Endodermal cell (in vitro differentiated cells): ENCODE data around the gene HOXD9. TPM values are rescaled to one million over a fixed set of nuclear protein-coding genes. Genes with fewer than 3 reads are reported as not detected.
A peak's percentile ranks its signal among the peaks of the same experiment; 100 is the strongest.

Source experiments
- DNase-seq: peaks from one replicate; pipeline ENCODE4 v3.0.0-alpha.2; 2017
- H3K27ac ChIP-seq: 2 replicates; pipeline ENCODE4 v1.5.1; 2013; ENCODE audit warnings: mild to moderate bottlenecking, low read depth, low read length, moderate library complexity
- H3K27me3 ChIP-seq: 2 replicates; pipeline ENCODE4 v1.6.1; 2013; ENCODE audit warnings: mild to moderate bottlenecking, low read length, moderate library complexity; ENCODE audit not compliant: insufficient read depth, control insufficient read depth, poor library complexity, severe bottlenecking
- H3K36me3 ChIP-seq: 2 replicates; pipeline ENCODE4 v1.7.0; 2013; ENCODE audit warnings: mild to moderate bottlenecking, low read length, moderate library complexity; ENCODE audit not compliant: control insufficient read depth, insufficient read depth
- H3K4me1 ChIP-seq: one replicate; pipeline ENCODE4 v1.7.0; 2013; ENCODE audit warnings: low read length; ENCODE audit not compliant: control insufficient read depth, insufficient read depth
- H3K4me3 ChIP-seq: 2 replicates; pipeline ENCODE4 v1.5.1; 2013; ENCODE audit warnings: mild to moderate bottlenecking, low read length, moderate library complexity
- H3K9ac ChIP-seq: 2 replicates; pipeline ENCODE4 v1.6.1; 2013; ENCODE audit warnings: mild to moderate bottlenecking, low read length, moderate library complexity; ENCODE audit not compliant: poor library complexity, severe bottlenecking; ENCODE audit errors: extremely low read depth
- H3K9me3 ChIP-seq: 2 replicates; pipeline ENCODE4 v1.6.1; 2013; ENCODE audit warnings: mild to moderate bottlenecking, low read length, moderate library complexity; ENCODE audit not compliant: control insufficient read depth
- H3K27ac Mint-ChIP-seq: 2 replicates; pipeline ENCODE4 v1.8.0; 2020; ENCODE audit warnings: mixed read lengths
- H3K27me3 Mint-ChIP-seq: 2 replicates; pipeline ENCODE4 v1.8.0; 2021; ENCODE audit warnings: mild to moderate bottlenecking, mixed read lengths; ENCODE audit not compliant: insufficient read depth
- H3K36me3 Mint-ChIP-seq: 2 replicates; pipeline ENCODE4 v1.8.0; 2020; ENCODE audit warnings: low read depth, mixed read lengths
- H3K4me1 Mint-ChIP-seq: 2 replicates; pipeline ENCODE4 v1.8.0; 2020; ENCODE audit warnings: mixed read lengths
- H3K4me3 Mint-ChIP-seq: 2 replicates; pipeline ENCODE4 v1.8.0; 2020; ENCODE audit warnings: mild to moderate bottlenecking, moderate library complexity, mixed read lengths
- H3K9me3 Mint-ChIP-seq: 2 replicates; pipeline ENCODE4 v1.8.0; 2020; ENCODE audit warnings: mild to moderate bottlenecking, mixed read lengths
- WGBS, 2 experiments: methylation state at CpG; one replicate each; pipeline versions ENCODE4 v1.1.5 to v1.1.7; 2013; ENCODE audit warnings: missing lambda C conversion rate in 2 of 2, mixed read lengths in 1 of 2; ENCODE audit not compliant: insufficient coverage in 1 of 2, insufficient read length in 1 of 2; 5-methylcytosine and 5-hydroxymethylcytosine counted together
- total RNA-seq, 2 donors: library from RNA; stranded (reverse); fragmentation: NEBNext Ultra II Directional in 1 of 2; extraction: Animal tissue kit (Norgen Biotek cat#: 25700) in 1 of 2; gene quantifications; 2 replicates in 1 of 2; 3 replicates in 1 of 2; pipeline ENCODE4 v1.2.1, GENCODE V29; 2021
- TF ChIP-seq, protein P1 (sequence below): fragments of 200-600 bp; sonication (generic); conservative IDR thresholded peaks from 2 replicates; pipeline ENCODE4 v1.5.0; 2021; ENCODE audit warnings: antibody characterized with exemption, mild to moderate bottlenecking

Gene HOXD9
- total RNA-seq, 2 donors from 2014 or later, result not detected

DNA sequence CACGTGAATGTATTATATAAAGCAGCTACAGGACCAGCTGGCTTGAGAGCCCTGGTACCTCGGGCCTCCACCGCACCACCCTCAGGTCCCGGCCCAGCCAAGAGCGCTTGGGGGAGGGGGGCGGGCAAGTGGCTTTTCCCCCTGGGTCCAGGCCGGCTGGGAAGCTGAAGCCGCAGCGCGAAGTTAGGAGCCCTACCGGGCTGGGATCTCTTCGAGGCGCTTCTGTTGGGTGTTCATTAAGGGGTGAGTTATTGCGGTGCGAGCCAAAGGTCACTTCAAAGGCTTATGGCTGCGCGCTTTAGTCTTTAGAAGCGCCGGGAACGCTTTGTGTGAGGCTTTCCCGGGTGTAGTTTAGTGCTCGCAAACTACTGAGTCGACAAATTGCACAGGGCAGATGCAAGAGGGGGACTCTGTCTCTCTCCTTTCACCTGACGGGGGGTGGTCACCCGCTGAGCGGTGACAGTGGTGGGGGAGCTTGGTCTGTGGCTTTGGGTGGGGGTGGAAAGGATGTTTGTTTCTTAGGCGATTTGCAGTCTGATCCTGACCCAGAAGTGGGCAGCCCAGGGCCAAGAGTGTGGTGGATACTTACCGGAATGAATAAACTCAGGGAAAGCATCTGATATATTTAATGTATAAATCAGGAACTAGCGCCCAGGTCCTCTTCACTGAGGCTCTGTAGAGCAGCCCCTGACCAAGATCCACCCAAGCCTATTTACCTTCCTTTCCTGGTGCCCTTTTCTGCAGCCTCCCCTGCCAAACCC is 40.6 kb downstream of the HOXD9 start:
- Histone ChIP-seq H3K9me3 (peaks cover 9% of the 10 kb centered on the region), H3K4me3 (no peak overlapping the region), H3K27ac (no peak overlapping the region), H3K9ac (no peak overlapping the region), H3K27me3 (peaks cover 100% of the 10 kb centered on the region), H3K4me1 (no peaks in the 10 kb centered on the region), H3K36me3 (no peaks in the 10 kb centered on the region)
- peak; percentile 55 for DNase-seq
- Mint-ChIP-seq H3K4me3 (no peak overlapping the region), H3K4me1 (peaks cover 16% of the 10 kb centered on the region), H3K27me3 (peaks cover 99% of the 10 kb centered on the region), H3K36me3 (no peaks in the 10 kb centered on the region), H3K9me3 (no peaks in the 10 kb centered on the region), H3K27ac (no peak overlapping the region)
- TF ChIP-seq, protein P1, sequence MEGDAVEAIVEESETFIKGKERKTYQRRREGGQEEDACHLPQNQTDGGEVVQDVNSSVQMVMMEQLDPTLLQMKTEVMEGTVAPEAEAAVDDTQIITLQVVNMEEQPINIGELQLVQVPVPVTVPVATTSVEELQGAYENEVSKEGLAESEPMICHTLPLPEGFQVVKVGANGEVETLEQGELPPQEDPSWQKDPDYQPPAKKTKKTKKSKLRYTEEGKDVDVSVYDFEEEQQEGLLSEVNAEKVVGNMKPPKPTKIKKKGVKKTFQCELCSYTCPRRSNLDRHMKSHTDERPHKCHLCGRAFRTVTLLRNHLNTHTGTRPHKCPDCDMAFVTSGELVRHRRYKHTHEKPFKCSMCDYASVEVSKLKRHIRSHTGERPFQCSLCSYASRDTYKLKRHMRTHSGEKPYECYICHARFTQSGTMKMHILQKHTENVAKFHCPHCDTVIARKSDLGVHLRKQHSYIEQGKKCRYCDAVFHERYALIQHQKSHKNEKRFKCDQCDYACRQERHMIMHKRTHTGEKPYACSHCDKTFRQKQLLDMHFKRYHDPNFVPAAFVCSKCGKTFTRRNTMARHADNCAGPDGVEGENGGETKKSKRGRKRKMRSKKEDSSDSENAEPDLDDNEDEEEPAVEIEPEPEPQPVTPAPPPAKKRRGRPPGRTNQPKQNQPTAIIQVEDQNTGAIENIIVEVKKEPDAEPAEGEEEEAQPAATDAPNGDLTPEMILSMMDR, result no peak
- WGBS, 2 experiments, result 2% methylated on average over 10 to 29 of the region's 29 CpGs

DNA sequence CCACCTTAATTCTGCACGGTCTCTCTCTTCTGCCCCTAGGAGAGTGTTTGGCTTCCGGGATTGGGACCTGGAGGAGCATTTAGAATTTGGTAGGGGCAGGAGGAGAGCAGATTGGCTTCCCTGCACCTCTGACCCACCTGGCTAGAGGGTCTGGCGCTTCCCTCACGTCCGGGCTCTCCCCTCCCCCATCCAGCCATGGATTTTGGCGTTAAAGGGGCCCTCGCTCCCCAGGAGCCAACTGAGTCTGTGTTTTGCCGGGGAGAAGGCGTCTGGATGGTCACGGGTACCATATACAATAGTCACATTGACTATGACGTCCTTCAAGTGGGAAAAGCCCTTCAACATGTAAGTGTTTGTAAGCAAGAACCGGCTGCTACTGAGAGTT is 41.1 kb downstream of the HOXD9 start:
- DNase-seq, result peak; percentile 60
- 0 to 6% methylated on average over 3 to 12 of the region's 12 CpGs for whole genome bisulfite sequencing, 2 experiments
- Histone ChIP-seq H3K9me3 (peaks cover 9% of the 10 kb centered on the region), H3K4me3 (no peak overlapping the region), H3K27ac (no peak overlapping the region), H3K9ac (no peak overlapping the region), H3K27me3 (peaks cover 100% of the 10 kb centered on the region), H3K4me1 (no peaks in the 10 kb centered on the region), H3K36me3 (no peaks in the 10 kb centered on the region)
- TF ChIP-seq, protein P1, result no peak
- Mint-ChIP-seq H3K27me3 (peaks cover 99% of the 10 kb centered on the region), H3K27ac (no peak overlapping the region), H3K4me3 (no peak overlapping the region), H3K36me3 (no peaks in the 10 kb centered on the region), H3K9me3 (no peaks in the 10 kb centered on the region), H3K4me1 (peaks cover 15% of the 10 kb centered on the region)

DNA sequence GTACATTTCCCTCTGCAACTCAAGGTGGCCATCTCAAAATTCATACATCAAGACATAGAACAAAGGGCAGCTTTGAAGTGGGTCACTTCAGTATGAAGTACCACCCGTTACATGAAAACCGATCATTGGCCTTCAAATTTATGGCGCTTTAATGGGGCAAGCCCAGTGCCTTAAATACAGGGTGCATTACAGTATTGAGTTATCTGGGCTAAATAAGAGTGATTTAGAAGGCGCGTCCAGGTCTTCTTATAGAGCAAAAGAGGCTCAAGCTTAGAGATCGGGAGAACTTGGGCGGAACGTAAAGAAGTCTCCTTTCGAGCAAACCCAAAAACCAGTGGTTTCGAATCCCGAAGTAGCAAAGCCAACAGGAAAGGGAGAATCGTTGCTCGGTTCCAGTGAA is 41.7 kb downstream of the HOXD9 start:
- Mint-ChIP-seq H3K9me3 (no peaks in the 10 kb centered on the region), H3K4me3 (no peak overlapping the region), H3K27me3 (peaks cover 99% of the 10 kb centered on the region), H3K4me1 (peaks cover 15% of the 10 kb centered on the region), H3K36me3 (no peaks in the 10 kb centered on the region), H3K27ac (no peak overlapping the region)
- Histone ChIP-seq H3K36me3 (no peaks in the 10 kb centered on the region), H3K9me3 (peaks cover 9% of the 10 kb centered on the region), H3K27me3 (peaks cover 100% of the 10 kb centered on the region), H3K4me3 (no peak overlapping the region), H3K27ac (no peak overlapping the region), H3K9ac (no peak overlapping the region), H3K4me1 (no peaks in the 10 kb centered on the region)
- 11 to 16% methylated on average over 13 of the region's 13 CpGs for WGBS, 2 experiments
- no peak for DNase-seq
- TF ChIP-seq, protein P1, result no peak
